HEK293 (cell line): Measurements from ENCODE around the gene RAB17.

Source experiments
- CTCF ChIA-PET: fragments of 350-600 bp; formaldehyde crosslinking; extraction: SDS; loops from one replicate; lab custom pipeline; 2021; ENCODE audit warnings: antibody characterized with exemption; lab: Yijun Ruan, JAX
- POLR2A ChIA-PET: fragments of 300-600 bp; formaldehyde crosslinking; extraction: SDS; loops from one replicate; lab custom pipeline; 2020; ENCODE audit warnings: antibody characterized with exemption, inconsistent platforms; lab: Yijun Ruan, JAX
- H3K27ac ChIP-seq: fragments of 200-500 bp; sonication (Bioruptor generic); 2 replicates; pipeline ENCODE4 v1.5.1; 2014; ENCODE audit warnings: low read depth, low read length, control low read depth, inconsistent platforms; ENCODE audit errors: extremely low read depth
- H3K36me3 ChIP-seq, 2 experiments: fragments of 200-500 bp in 1 of 2; sonication (Bioruptor generic) in 1 of 2; 1 replicate in 1 of 2; 2 replicates in 1 of 2; pipeline ENCODE4 v1.5.1; 2014 to 2017; ENCODE audit warnings: inconsistent platforms in 2 of 2, low read length in 2 of 2; ENCODE audit not compliant: control insufficient read depth in 2 of 2, insufficient read depth in 1 of 2
- H3K4me1 ChIP-seq: fragments of 200-500 bp; sonication (Bioruptor generic); 2 replicates; pipeline ENCODE4 v1.5.1; 2014; ENCODE audit warnings: mild to moderate bottlenecking, low read length, inconsistent platforms; ENCODE audit not compliant: control insufficient read depth, insufficient read depth
- H3K4me3 ChIP-seq: 2 replicates; pipeline ENCODE4 v1.5.1; 2011; ENCODE audit warnings: low read depth, mild to moderate bottlenecking, control low read depth, low read length, moderate library complexity
- H3K9me3 ChIP-seq: fragments of 200-500 bp; sonication (Bioruptor generic); 2 replicates; pipeline ENCODE4 v1.5.1; 2014; ENCODE audit warnings: low read depth, low read length, inconsistent platforms; ENCODE audit not compliant: control insufficient read depth, insufficient read depth
- HOXD13 ChIP-seq: sonication (generic); formaldehyde crosslinking; IDR thresholded peaks from 2 replicates; pipeline ENCODE4 v1.8.0; 2022; ENCODE audit warnings: missing genetic modification reagents, borderline replicate concordance
- KLF16 ChIP-seq: fragments of 450-650 bp; formaldehyde crosslinking; IDR thresholded peaks from 2 replicates; pipeline ENCODE4 v1.5.1; 2017; ENCODE audit warnings: missing biosample characterization, missing genetic modification characterization
- KLF8 ChIP-seq: fragments of 450-650 bp; formaldehyde crosslinking; IDR thresholded peaks from 2 replicates; pipeline ENCODE4 v1.5.1; 2016; ENCODE audit warnings: missing biosample characterization, missing genetic modification characterization
- PRDM2 ChIP-seq: fragments of 450-650 bp; formaldehyde crosslinking; IDR thresholded peaks from 2 replicates; pipeline ENCODE4 v1.5.1; 2016; ENCODE audit warnings: missing biosample characterization, missing genetic modification characterization, borderline replicate concordance
- RBAK ChIP-seq: fragments of 450-650 bp; formaldehyde crosslinking; IDR thresholded peaks from 2 replicates; pipeline ENCODE4 v1.5.1; 2016; ENCODE audit warnings: missing biosample characterization, missing genetic modification characterization
- SALL2 ChIP-seq: fragments of 450-650 bp; formaldehyde crosslinking; IDR thresholded peaks from 2 replicates; pipeline ENCODE4 v1.5.0; 2017; ENCODE audit warnings: missing biosample characterization, mild to moderate bottlenecking, missing genetic modification characterization, borderline replicate concordance
- ZBTB1 ChIP-seq: fragments of 450-650 bp; formaldehyde crosslinking; IDR thresholded peaks from 2 replicates; pipeline ENCODE4 v1.5.1; 2016; ENCODE audit warnings: missing biosample characterization, missing genetic modification characterization
- ZBTB48 ChIP-seq: fragments of 450-650 bp; formaldehyde crosslinking; IDR thresholded peaks from 2 replicates; pipeline ENCODE4 v1.5.1; 2016; ENCODE audit warnings: missing biosample characterization, missing genetic modification characterization
- ZIC2 ChIP-seq: fragments of 450-650 bp; formaldehyde crosslinking; IDR thresholded peaks from 2 replicates; pipeline ENCODE4 v1.5.1; 2016; ENCODE audit warnings: missing biosample characterization, missing genetic modification characterization
- ZNF133 ChIP-seq: fragments of 450-650 bp; formaldehyde crosslinking; IDR thresholded peaks from 2 replicates; pipeline ENCODE4 v1.5.1; 2016; ENCODE audit warnings: missing biosample characterization, missing genetic modification characterization
- ZNF354C ChIP-seq: fragments of 450-650 bp; formaldehyde crosslinking; IDR thresholded peaks from 2 replicates; pipeline ENCODE4 v1.5.1; 2016; ENCODE audit warnings: missing biosample characterization, missing genetic modification characterization, low read depth, borderline replicate concordance
- ZNF37A ChIP-seq: fragments of 450-650 bp; IDR thresholded peaks from 2 replicates; pipeline ENCODE4 v1.5.1; 2018; ENCODE audit warnings: missing biosample characterization, missing genetic modification characterization
- ZNF433 ChIP-seq: fragments of 450-650 bp; formaldehyde crosslinking; IDR thresholded peaks from 2 replicates; pipeline ENCODE4 v1.5.1; 2016; ENCODE audit warnings: missing biosample characterization, missing genetic modification characterization, low read depth
- ZNF544 ChIP-seq: fragments of 450-650 bp; formaldehyde crosslinking; IDR thresholded peaks from 2 replicates; pipeline ENCODE4 v1.5.0; 2017; ENCODE audit warnings: missing biosample characterization, missing genetic modification characterization
- TF ChIP-seq, protein P1 (sequence below): fragments of 450-650 bp; formaldehyde crosslinking; IDR thresholded peaks from 2 replicates; pipeline ENCODE4 v1.5.1; 2016; ENCODE audit warnings: missing biosample characterization, missing genetic modification characterization
- TF ChIP-seq, protein P2 (sequence below): fragments of 450-650 bp; formaldehyde crosslinking; IDR thresholded peaks from 2 replicates; pipeline ENCODE4 v1.5.1; 2016; ENCODE audit warnings: missing biosample characterization, missing genetic modification characterization

Gene RAB17

DNA sequence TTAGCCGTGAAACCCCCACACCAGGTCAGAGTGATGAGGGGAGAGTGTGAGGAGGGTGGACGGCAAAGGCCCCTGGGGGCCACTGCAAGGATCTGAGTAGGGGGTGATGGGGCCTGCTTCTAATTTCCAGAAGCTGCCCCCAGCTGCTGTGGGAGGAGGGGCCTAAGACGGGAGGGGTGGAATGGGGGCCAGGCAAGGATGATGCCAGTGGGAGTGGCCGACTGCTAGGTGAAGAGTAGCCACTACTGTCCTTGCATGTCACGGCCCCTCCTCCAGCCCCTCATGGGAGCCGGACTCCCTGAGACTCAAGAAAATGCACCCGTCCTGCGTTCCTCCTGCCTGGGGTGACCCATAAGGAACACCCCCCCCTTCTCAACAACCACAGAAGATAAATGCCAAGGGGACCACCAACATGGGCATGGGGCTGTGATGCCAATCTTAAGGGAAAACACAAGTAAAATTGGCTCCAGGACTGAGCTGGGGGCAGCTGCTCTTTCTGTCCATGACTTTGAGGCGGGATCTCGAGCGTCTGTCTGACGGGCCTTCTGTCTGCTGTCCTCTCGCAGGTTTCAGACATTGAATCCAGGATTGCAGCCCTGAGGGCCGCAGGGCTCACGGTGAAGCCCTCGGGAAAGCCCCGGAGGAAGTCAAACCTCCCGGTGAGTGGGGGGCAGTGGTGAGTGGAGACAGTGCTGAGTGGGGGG is 48.4 kb downstream of the RAB17 start:
- H3K36me3 ChIP-seq, result no peaks in the 10 kb centered on the region
- POLR2A ChIA-PET, result no interaction called here
- no peak for TF ChIP-seq ZBTB48 (tag by site-specific recombination)
- peak; percentile 90 for TF ChIP-seq ZNF133 (tag by site-specific recombination)
- H3K9me3 ChIP-seq, result no peaks in the 10 kb centered on the region
- H3K4me3 ChIP-seq, result no peak overlapping the region
- H3K27ac ChIP-seq, result no peak overlapping the region
- CTCF ChIA-PET, result interaction anchor here (0.6 to 1.0 kb wide), 2 partner anchors 9 to 29 kb away, joined by 4 to 7 read pairs; no protein-coding TSS in a partner anchor
- no peaks in the 10 kb centered on the region for H3K4me1 ChIP-seq

DNA sequence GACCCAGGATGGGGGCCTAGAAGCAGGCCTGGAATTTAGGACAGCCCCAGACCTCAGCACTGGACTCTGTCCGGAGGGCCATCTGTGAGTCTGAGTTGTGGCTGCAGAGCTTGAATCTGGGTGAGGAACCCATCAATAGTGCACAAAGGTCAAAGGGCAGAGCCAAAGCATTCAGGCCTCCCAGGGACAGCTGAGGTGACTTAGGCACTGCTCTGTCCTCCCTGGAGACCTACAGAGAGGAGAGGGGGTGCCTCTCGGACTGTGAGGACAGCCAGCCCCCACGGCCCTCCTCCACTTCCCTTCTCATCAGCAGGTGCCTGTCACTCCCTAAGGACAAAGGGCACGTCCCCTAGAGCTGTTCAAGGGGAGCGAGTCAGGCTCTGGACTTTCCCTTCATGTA is 49.3 kb downstream of the RAB17 start:
- no peak overlapping the region for H3K27ac ChIP-seq
- no peak overlapping the region for H3K4me3 ChIP-seq
- H3K36me3 ChIP-seq, result no peaks in the 10 kb centered on the region
- ChIA-PET POLR2A (no interaction called here), CTCF (interaction anchor here (0.6 to 1.0 kb wide), 2 partner anchors 8 to 29 kb away, joined by 4 to 7 read pairs; no protein-coding TSS in a partner anchor)
- TF ChIP-seq RBAK (tag by site-specific recombination) (no peak), HOXD13 (CRISPR knock-in tag) (no peak), ZNF433 (tag by site-specific recombination) (no peak), KLF8 (tag by site-specific recombination) (no peak), ZNF354C (tag by site-specific recombination) (no peak), SALL2 (tag by site-specific recombination) (no peak), PRDM2 (tag by site-specific recombination) (no peak), ZNF544 (tag by site-specific recombination) (no peak), ZBTB1 (tag by site-specific recombination) (no peak), KLF16 (tag by site-specific recombination) (no peak), ZIC2 (no peak), ZNF37A (no peak)
- TF ChIP-seq, protein P1, sequence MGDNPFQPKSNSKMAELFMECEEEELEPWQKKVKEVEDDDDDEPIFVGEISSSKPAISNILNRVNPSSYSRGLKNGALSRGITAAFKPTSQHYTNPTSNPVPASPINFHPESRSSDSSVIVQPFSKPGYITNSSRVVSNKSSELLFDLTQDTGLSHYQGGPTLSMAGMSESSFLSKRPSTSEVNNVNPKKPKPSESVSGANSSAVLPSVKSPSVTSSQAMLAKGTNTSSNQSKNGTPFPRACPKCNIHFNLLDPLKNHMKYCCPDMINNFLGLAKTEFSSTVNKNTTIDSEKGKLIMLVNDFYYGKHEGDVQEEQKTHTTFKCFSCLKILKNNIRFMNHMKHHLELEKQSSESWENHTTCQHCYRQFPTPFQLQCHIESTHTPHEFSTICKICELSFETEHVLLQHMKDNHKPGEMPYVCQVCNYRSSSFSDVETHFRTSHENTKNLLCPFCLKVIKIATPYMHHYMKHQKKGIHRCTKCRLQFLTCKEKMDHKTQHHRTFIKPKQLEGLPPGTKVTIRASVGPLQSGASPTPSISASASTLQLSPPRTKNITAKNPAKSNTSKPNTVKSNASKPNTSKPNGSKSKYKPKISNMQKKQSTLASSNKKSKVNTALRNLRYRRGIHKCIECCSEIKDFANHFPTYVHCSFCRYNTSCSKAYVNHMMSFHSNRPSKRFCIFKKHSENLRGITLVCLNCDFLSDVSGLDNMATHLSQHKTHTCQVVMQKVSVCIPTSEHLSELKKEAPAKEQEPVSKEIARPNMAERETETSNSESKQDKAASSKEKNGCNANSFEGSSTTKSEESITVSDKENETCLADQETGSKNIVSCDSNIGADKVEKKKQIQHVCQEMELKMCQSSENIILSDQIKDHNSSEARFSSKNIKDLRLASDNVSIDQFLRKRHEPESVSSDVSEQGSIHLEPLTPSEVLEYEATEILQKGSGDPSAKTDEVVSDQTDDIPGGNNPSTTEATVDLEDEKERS, result no peak
- TF ChIP-seq, protein P2, sequence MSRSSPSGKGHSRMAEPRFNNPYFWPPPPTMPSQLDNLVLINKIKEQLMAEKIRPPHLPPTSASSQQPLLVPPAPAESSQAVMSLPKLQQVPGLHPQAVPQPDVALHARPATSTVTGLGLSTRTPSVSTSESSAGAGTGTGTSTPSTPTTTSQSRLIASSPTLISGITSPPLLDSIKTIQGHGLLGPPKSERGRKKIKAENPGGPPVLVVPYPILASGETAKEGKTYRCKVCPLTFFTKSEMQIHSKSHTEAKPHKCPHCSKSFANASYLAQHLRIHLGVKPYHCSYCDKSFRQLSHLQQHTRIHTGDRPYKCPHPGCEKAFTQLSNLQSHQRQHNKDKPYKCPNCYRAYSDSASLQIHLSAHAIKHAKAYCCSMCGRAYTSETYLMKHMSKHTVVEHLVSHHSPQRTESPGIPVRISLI (tag by site-specific recombination), result no peak
- H3K9me3 ChIP-seq, result no peaks in the 10 kb centered on the region
- no peaks in the 10 kb centered on the region for H3K4me1 ChIP-seq
